Upper lobe of left lung (tissue), 6 donors: Measurements from ENCODE around the gene NKPD1. TPM values are rescaled to one million over a fixed set of nuclear protein-coding genes. Genes with fewer than 3 reads are reported as not detected.

Source experiments
- ATAC-seq, 2 donors: fragments of 200-7000 bp; cut with Tn5 transposase; one replicate each; pipeline ENCODE4 v1.9.1; 2022; ENCODE audit warnings: mild to moderate bottlenecking in 2 of 2, moderate library complexity in 2 of 2; ENCODE audit not compliant: low FRiP score in 2 of 2
- DNase-seq, 2 donors: peaks; one replicate each; pipeline ENCODE4 v3.0.0-alpha.2; 2019 to 2020
- H3K27ac ChIP-seq, 4 donors: fragments of 200-600 bp; sonication (generic); one replicate each; pipeline ENCODE4 v1.5.1; 2016 to 2019
- H3K27me3 ChIP-seq, 4 donors: fragments of 200-600 bp; sonication (generic); one replicate each; pipeline ENCODE4 v1.5.1; 2017 to 2019
- H3K36me3 ChIP-seq, 4 donors: fragments of 200-600 bp; sonication (generic); one replicate each; pipeline ENCODE4 v1.5.1; 2016 to 2019
- H3K4me1 ChIP-seq, 4 donors: fragments of 200-600 bp; sonication (generic); one replicate each; pipeline ENCODE4 v1.5.1; 2018 to 2019
- H3K4me3 ChIP-seq, 4 donors: fragments of 200-600 bp; sonication (generic); one replicate each; pipeline ENCODE4 v1.5.1; 2017 to 2019; ENCODE audit warnings: mild to moderate bottlenecking in 2 of 4, moderate library complexity in 1 of 4
- H3K9me3 ChIP-seq, 4 donors: fragments of 200-600 bp; sonication (generic); one replicate each; pipeline ENCODE4 v1.5.1; 2018 to 2019
- EP300 ChIP-seq, 4 donors: sonication (generic); formaldehyde crosslinking; IDR thresholded peaks; one replicate each; pipeline ENCODE4 v1.5.1; 2017; ENCODE audit warnings: antibody characterized with exemption in 4 of 4, control low read depth in 2 of 4
- POLR2A ChIP-seq, 4 donors: fragments of 450-650 bp; IDR thresholded peaks; one replicate each; pipeline ENCODE4 v1.5.1; 2016 to 2017; ENCODE audit warnings: antibody characterized with exemption in 4 of 4, mild to moderate bottlenecking in 2 of 4
- POLR2AphosphoS5 ChIP-seq, 2 donors: sonication (generic); formaldehyde crosslinking; IDR thresholded peaks; one replicate each; pipeline ENCODE4 v1.5.1; 2017; ENCODE audit warnings: antibody characterized with exemption in 2 of 2
- WGBS, 2 donors: methylation state at CpG; one replicate each; pipeline ENCODE4 v1.1.5; 2017 to 2018; 5-methylcytosine and 5-hydroxymethylcytosine counted together
- total RNA-seq, 6 donors: library from RNA; depleted of rRNA in 4 of 6; stranded (reverse); fragments of >200 nt in 4 of 6; gene quantifications; one replicate each; pipeline versions ENCODE4 v1.1.0 to v1.2.1, GENCODE V29; 2016 to 2021
- TF ChIP-seq, protein P1 (sequence below), 6 experiments: fragments of 450-650 bp in 4 of 6; fragments of 200-600 bp in 2 of 6; sonication (generic) in 2 of 6; IDR thresholded peaks; one replicate each; pipeline ENCODE4 v1.5.1; 2016 to 2019; ENCODE audit warnings: antibody characterized with exemption in 6 of 6
- donor health status: DM: no; HTN: no; CAD: no; lungs with moderate emphysema.
- donor health status: DM: no; HTN: yes; CAD: no; lungs with severe emphysema.

Gene NKPD1
- total RNA-seq, 6 donors from 2014 or later = under 0.01 to 1.00 (median 0.17) TPM; not detected in 1

GRCh38 chr19:45186509-45187334 lies 25.9 kb upstream of the NKPD1 start:
- Histone ChIP-seq H3K27ac (no peak overlapping the region), H3K4me1 (peaks cover 0 to 5% (median 0%) of the 10 kb centered on the region in 4 donors), H3K36me3 (no peaks in the 10 kb centered on the region), H3K9me3 (no peaks in the 10 kb centered on the region), H3K27me3 (no peaks in the 10 kb centered on the region), H3K4me3 (no peak overlapping the region)
- TF ChIP-seq EP300 (IDR thresholded peaks at IDR 0.05) (no peak), POLR2A (IDR thresholded peaks at IDR 0.05) (no peak), POLR2AphosphoS5 (IDR thresholded peaks at IDR 0.05) (no peak)
- TF ChIP-seq, protein P1, sequence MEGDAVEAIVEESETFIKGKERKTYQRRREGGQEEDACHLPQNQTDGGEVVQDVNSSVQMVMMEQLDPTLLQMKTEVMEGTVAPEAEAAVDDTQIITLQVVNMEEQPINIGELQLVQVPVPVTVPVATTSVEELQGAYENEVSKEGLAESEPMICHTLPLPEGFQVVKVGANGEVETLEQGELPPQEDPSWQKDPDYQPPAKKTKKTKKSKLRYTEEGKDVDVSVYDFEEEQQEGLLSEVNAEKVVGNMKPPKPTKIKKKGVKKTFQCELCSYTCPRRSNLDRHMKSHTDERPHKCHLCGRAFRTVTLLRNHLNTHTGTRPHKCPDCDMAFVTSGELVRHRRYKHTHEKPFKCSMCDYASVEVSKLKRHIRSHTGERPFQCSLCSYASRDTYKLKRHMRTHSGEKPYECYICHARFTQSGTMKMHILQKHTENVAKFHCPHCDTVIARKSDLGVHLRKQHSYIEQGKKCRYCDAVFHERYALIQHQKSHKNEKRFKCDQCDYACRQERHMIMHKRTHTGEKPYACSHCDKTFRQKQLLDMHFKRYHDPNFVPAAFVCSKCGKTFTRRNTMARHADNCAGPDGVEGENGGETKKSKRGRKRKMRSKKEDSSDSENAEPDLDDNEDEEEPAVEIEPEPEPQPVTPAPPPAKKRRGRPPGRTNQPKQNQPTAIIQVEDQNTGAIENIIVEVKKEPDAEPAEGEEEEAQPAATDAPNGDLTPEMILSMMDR (IDR thresholded peaks at IDR 0.05) = no peak
- no peak for DNase-seq
- 90 to 93% methylated on average over 10 to 12 of the region's 12 CpGs for WGBS, 2 donors
- ATAC-seq = no peak

DNA sequence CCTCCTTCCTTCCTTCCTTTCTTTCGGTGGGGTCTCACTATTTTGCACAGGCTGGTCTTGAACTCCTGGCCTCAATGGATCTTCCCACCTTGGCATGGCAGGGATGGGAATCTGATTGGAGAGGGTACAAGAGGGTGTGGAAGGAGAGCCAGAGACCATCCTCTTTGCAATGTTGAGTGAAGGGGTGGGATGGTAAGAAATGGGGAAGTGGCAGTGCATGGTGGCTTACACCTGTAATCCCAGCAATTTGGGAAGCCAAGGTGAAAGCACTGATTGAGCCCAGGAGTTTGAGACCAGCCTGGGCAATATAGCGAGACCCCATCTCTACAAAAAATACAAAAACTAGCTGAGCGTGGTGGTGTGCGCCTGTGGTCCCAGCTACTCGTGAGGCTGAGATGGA lies 23.3 kb upstream of the NKPD1 start:
- peaks cover 21 to 29% (median 22%) of the 10 kb centered on the region in 4 donors for H3K4me1 ChIP-seq

GRCh38 chr19:45182758-45183157 lies 22.0 kb upstream of the NKPD1 start:
- WGBS, 2 donors = 71 to 75% methylated on average over 4 of the region's 4 CpGs
- peaks cover 21 to 30% (median 22%) of the 10 kb centered on the region in 4 donors for H3K4me1 ChIP-seq
- no peaks in the 10 kb centered on the region for H3K9me3 ChIP-seq
- no peak overlapping the region for H3K4me3 ChIP-seq
- TF ChIP-seq POLR2A (IDR thresholded peaks at IDR 0.05) (no peak), EP300 (IDR thresholded peaks at IDR 0.05) (no peak), POLR2AphosphoS5 (IDR thresholded peaks at IDR 0.05) (no peak)
- TF ChIP-seq, protein P1 (IDR thresholded peaks at IDR 0.05) = no peak
- peaks cover 0 to 4% (median 2%) of the 10 kb centered on the region in 4 donors for H3K36me3 ChIP-seq
- ATAC-seq (no peak), DNase-seq (no peak)
- no peak overlapping the region for H3K27ac ChIP-seq
- H3K27me3 ChIP-seq = no peaks in the 10 kb centered on the region

More for the DNA sequence above, 23.3 kb upstream of the NKPD1 start:
- DNase-seq = no peak
- H3K9me3 ChIP-seq = no peaks in the 10 kb centered on the region
- no peak overlapping the region for H3K4me3 ChIP-seq
- H3K27ac ChIP-seq = no peak overlapping the region
- TF ChIP-seq, protein P1 (IDR thresholded peaks at IDR 0.05) = no peak
- no peak for TF ChIP-seq POLR2AphosphoS5 (IDR thresholded peaks at IDR 0.05)
- TF ChIP-seq POLR2A (IDR thresholded peaks at IDR 0.05) = no peak
- no peak for TF ChIP-seq EP300 (IDR thresholded peaks at IDR 0.05)
- peaks cover 0 to 4% (median 2%) of the 10 kb centered on the region in 4 donors for H3K36me3 ChIP-seq
- no peaks in the 10 kb centered on the region for H3K27me3 ChIP-seq
- WGBS, 2 donors = 92 to 93% methylated on average over 5 of the region's 5 CpGs
- no peak for ATAC-seq

- 86 to 90% methylated on average over 7 of the region's 7 CpGs for WGBS, 2 donors
- Histone ChIP-seq H3K36me3 (peaks cover 0 to 4% (median 2%) of the 10 kb centered on the region in 4 donors), H3K9me3 (no peaks in the 10 kb centered on the region), H3K27ac (no peak overlapping the region), H3K4me1 (peaks cover 28 to 40% (median 31%) of the 10 kb centered on the region in 4 donors), H3K27me3 (no peaks in the 10 kb centered on the region), H3K4me3 (no peak overlapping the region)
- ATAC-seq = no peak
- DNase-seq = no peak
- TF ChIP-seq, protein P1 (IDR thresholded peaks at IDR 0.05) = no peak
- TF ChIP-seq EP300 (IDR thresholded peaks at IDR 0.05) (no peak), POLR2A (IDR thresholded peaks at IDR 0.05) (no peak)
Measured at GRCh38 chr19:45180936-45181335, 20.2 kb upstream of the NKPD1 start.
